HG02623 (cell line): ENCODE data around the gene DCAF16.

Source experiments
- ATAC-seq: cut with Tn5 transposase; IDR thresholded peaks from one replicate; pipeline ENCODE4 v1.9.1; 2021; ENCODE audit warnings: moderate library complexity; ENCODE audit not compliant: unreplicated experiment

Gene DCAF16

GRCh38 chr4:17785858-17786257 lies 24.7 kb downstream of the DCAF16 start:
- ATAC-seq: no peak

GRCh38 chr4:17781300-17782287 lies 29.0 kb downstream of the DCAF16 start, which contains the start of gene FAM184B:
Gene FAM184B, minus strand, starts transcription at chr4:17781621. Its CDS starts 322 bp downstream, at chr4:17781299.
- ATAC-seq: no peak

- no peak for ATAC-seq
These were observed 29.9 kb downstream of the DCAF16 start for GRCh38 chr4:17780501-17781299.

- no peak for ATAC-seq
These were observed 32.1 kb downstream of the DCAF16 start for GRCh38 chr4:17778431-17778830.

GRCh38 chr4:17773135-17773698 lies 37.3 kb downstream of the DCAF16 start:
- ATAC-seq: no peak

GRCh38 chr4:17771284-17771908 lies 39.2 kb downstream of the DCAF16 start:
- ATAC-seq: no peak

- no peak for ATAC-seq
These were observed 39.7 kb downstream of the DCAF16 start for GRCh38 chr4:17770845-17771244.

- no peak for ATAC-seq
These were observed 41.0 kb downstream of the DCAF16 start for GRCh38 chr4:17769406-17770174.

GRCh38 chr4:17766826-17767458 lies 43.6 kb downstream of the DCAF16 start:
- ATAC-seq: no peak

GRCh38 chr4:17765514-17766286 lies 44.9 kb downstream of the DCAF16 start:
- ATAC-seq: no peak

- ATAC-seq: no peak
These were observed 46.6 kb downstream of the DCAF16 start for GRCh38 chr4:17763931-17764330.

- no peak for ATAC-seq
These were observed 47.1 kb downstream of the DCAF16 start for GRCh38 chr4:17763416-17763815.

GRCh38 chr4:17762726-17763125 lies 47.8 kb downstream of the DCAF16 start:
- no peak for ATAC-seq

- ATAC-seq: no peak
These were observed 49.5 kb downstream of the DCAF16 start for GRCh38 chr4:17761062-17761461.

GRCh38 chr4:17760626-17761025 lies 49.9 kb downstream of the DCAF16 start:
- ATAC-seq: no peak

GRCh38 chr4:17758485-17758884 lies 52.1 kb downstream of the DCAF16 start:
- ATAC-seq: no peak

GRCh38 chr4:17757621-17758020 lies 52.9 kb downstream of the DCAF16 start:
- no peak for ATAC-seq

GRCh38 chr4:17753646-17754045 lies 56.9 kb downstream of the DCAF16 start:
- no peak for ATAC-seq
